Measurements from ENCODE around the gene CACNA1I.
A peak's percentile ranks its signal among the peaks of the same experiment; 100 is the strongest.

CACNA1I gene

GRCh38 chr22:39625569-39626537, 55.3 kb downstream of the CACNA1I start:
- no peak for DNase-seq (ENCODE audit: low spot score)

DNA sequence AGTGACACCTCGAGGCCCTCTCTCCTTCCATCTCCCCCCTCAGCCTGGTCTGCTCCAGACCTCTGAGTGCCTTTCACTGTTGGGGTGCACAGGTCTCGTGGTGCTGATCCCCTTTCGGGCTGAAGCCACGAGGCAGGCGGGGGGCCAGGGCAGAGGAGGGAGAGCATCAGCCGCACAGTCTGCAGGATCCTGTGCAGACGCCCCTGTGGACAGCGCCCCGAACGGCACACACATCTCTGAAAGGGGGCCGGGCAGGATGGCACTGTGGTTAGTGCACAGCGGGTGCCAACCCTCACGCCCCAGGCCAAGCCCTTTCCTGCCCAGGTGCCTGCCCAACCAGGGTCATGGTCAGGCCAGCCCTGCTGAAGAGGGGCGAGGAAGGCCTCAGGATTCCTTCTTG, 56.7 kb downstream of the CACNA1I start:
- no peak for DNase-seq (ENCODE audit: low spot score)

GRCh38 chr22:39627865-39628562, 57.5 kb downstream of the CACNA1I start:
- no peak for DNase-seq (ENCODE audit: low spot score)

DNA sequence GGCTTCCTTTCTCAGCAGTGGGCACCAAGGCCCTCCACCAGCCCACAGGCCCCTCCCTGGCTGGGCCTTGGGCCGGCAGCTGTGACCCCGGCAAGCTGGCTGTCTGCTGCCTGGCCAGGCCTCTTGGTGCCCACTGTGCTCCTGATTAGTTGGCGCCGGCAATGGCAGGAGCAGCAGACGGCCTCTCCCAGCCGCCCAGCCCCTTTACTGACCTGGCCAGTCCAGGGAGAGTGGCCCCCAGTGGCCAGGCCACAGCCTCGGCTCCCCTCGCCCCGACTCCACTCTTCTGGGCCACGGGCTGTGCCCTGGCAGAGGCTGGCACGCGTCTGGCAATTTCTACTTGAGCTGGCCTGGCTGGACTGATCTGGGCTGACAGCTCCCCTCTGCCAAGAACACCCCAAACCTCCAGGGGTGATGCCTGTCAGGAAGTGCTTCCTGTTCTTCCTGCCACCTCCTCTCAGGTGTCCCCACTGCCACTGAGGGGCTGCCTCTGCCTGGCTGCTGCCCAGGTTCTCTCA, 58.1 kb downstream of the CACNA1I start:
- DNase-seq (ENCODE audit: low spot score) = no peak

GRCh38 chr22:39629851-39630250, 59.3 kb downstream of the CACNA1I start:
- no peak for DNase-seq (ENCODE audit: low spot score)

GRCh38 chr22:39630721-39631120, 60.2 kb downstream of the CACNA1I start:
- no peak for DNase-seq (ENCODE audit: low spot score)

DNA sequence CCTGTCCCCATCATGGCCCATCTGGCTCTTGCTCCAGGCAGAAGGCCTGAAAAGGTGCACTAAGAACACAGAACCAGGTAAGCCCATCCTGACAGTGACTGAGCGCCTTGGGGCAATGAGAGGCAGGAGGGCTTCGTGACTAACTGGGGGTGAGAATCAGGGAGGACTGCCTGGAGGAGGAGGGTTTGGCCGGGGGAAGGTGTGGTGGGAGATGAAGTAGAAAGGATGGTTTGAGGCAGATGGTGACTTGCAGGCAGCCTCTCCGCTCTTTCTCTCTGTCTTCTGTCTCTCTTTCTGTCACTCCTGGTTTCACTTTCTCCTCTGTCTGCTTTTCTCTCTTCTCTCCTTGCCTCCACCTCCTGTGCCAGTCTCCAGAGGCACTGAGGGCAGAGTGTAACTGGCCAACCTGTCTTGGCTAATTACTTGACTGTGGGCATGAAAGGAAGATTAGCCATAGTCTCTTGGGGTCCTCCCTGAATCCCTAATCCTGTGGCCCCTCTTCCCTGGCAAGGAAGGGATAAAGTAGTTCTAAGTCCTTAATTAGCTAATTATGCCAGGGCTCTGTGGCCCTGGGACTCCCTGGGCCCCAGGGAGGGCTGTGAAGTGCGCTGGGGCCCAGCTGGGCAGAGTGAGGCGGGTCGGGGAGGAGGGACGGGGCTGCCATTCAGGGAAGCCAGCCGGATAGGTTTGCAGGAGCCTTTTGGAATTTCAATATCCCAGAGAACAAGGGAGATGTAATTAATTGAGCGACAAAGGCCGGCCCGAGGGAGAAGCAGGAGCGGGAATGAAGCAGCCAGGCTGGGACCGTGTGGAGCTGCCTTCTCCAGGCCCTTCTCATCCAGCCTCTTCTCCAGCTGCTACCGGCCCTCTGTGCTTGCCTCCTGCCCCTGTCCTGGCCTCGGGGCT, 61.1 kb downstream of the CACNA1I start:
- no peak for DNase-seq (ENCODE audit: low spot score)

GRCh38 chr22:39634530-39635405, 64.2 kb downstream of the CACNA1I start:
- peak; percentile 54 for DNase-seq (ENCODE audit: low spot score)

DNA sequence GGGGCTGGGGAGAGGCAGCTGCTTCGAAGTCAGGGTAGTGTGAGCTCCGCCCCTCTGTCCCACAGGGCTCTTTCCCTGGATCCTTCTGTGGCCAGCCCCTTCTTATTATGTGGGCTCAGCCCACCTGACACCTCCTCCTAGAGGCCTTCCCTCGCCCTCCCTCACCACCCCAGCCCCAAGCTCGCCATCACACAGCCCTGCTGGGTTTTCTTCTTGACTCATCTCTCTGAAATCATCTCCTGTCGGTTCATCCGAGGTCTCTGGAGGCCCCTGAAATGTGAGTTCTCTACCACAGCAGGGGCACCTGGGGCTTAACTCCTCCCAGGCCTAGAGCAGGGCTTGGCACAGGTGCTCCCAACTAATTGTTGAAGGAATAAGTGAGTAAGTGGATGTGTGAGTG, 65.2 kb downstream of the CACNA1I start:
- no peak for DNase-seq (ENCODE audit: low spot score)

DNA sequence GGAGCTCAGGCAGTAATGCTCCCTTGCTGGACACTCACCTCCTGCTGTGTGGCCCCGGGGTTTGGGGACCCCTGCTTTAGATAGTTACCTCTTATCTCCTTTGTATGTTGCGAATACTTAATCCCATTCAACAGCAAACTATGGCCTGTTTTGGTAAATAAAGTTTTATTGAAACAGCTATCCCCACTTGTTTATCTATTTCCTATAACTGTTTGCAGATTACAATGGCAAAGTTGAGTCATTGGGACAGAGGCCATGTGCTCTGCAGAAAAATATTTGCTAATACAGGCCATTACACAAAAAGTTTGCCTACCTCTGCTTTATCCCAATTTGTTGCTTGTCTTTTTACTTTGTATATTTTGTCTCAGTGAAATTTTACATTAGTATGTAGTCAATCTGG, 68.4 kb downstream of the CACNA1I start:
- DNase-seq (ENCODE audit: low spot score) = no peak

DNA sequence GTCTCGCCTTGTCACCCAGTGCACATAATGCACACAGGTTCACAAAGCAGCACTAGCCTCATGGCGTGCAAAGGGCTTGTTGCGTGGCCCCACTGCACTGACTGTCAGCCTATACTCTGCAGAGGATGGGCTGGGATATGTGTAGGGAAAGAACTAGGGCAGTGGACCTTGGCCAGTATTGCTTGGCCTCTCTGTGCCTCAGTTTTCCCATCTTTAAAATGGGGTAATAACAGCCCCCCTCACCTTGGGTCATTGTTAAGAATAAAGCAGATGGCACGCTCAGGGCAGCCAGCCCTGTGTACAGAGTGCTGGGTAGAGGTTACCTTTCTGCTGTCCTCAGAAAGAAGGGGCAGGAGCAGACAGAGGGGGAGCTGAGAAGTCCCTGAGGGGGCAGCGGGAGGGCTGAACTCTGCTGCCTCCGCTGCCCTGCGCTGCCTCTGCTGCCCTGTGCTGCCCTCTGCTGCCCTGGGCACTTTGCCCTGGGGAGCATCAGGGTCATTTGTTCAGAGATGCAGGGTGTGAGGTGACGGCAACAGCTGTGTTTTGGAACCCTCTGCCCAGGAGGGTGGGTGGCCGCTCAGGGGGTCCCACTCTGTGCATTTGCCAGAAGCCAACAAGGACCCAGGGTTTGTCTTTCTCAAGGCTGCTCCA, 71.2 kb downstream of the CACNA1I start:
- no peak for DNase-seq (ENCODE audit: low spot score)

DNA sequence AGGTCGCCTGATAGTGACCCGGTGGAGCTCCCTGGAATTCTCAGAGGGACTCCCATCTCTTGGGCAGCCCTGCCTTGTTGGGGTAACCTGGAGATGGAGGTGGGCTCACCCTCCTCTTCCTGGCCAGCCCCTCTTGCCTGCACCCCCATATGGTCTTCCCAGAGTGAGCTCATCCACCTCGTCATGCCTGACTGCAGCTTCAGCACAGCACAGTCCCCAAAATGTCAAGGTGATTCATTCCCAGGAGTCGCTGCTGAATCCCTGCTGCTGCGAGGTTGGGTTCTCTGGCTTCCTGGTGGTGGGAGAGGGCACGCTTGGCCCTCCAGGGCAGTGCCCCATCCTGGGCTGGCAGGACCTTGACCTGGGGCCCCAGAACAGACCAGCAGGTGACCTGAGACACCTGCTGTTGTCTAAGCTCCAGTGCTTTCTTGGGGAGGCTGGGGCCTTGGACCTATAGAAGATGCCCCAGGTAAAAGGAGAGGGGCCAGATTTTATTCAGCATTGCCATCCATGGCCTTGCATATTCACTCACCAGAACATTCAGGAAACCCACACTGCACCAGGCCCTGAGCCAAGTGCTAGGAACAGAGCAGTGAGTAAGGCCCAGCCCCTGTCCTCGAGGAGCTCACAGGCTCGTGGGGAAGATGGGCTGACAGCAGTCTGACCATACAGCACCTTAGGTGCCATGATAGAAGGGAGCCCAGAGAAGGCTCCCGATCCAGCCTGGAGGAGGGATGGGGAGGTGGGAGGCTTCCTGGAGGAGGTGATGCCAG, 72.9 kb downstream of the CACNA1I start:
- DNase-seq (ENCODE audit: low spot score) = no peak

DNA sequence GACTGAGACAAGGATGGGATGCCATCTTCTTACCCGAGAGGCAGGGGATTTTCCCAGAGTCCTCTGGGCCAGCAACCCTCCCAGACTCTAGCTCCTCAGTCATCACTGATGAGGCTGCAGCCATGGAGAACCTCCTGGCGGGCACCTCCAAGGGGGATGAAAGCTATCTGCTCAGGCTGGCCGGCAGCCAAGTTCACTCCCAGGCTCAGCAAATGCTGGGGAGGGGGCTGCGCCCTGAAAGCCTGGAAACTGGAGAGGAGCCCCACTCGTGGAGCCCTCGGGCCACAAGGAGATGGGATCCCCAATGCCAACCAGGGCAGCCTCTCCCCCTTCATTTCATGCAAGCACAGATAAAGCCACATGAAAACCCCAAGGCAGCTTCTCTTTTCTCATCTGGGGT, 75.0 kb downstream of the CACNA1I start:
- no peak for DNase-seq (ENCODE audit: low spot score)

DNA sequence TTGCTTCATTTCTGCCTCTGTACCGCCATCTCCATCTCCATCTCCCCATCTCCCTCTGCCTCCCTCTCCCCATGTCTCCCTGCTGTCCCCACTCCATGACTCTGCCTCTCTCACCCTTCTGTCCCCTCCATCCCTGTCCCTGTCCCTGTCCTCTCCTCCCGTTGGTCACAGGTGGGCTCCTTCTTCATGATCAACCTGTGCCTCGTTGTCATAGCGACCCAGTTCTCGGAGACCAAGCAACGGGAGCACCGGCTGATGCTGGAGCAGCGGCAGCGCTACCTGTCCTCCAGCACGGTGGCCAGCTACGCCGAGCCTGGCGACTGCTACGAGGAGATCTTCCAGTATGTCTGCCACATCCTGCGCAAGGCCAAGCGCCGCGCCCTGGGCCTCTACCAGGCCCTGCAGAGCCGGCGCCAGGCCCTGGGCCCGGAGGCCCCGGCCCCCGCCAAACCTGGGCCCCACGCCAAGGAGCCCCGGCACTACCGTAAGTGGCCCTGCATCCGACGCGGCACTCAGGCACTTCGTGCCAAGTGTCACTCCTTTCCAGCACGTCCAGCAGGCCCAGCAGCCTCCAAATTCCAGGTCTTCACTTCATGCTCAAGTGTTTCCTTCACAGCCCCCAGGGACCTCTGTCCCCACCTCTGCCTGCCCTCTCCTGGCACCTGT, 76.0 kb downstream of the CACNA1I start:
- no peak for DNase-seq (ENCODE audit: low spot score)

GRCh38 chr22:39647836-39648629, 77.5 kb downstream of the CACNA1I start:
- DNase-seq (ENCODE audit: low spot score) = no peak

DNA sequence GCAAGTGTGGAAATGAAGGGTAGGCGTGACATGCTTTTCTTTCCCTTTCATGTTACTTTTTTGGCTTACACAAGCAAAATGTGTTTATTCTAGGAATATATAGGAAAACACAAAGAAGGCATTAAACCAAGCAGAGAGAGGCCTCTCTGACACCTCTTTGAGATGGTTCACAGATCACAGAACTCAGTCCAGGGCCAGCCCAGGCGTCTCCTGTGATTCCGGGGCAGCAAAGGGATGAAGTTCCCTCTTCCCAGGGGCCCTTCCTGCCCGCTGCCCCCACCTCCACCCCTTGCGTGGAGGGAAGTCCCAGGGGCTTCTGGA, 78.0 kb downstream of the CACNA1I start:
- DNase-seq (ENCODE audit: low spot score) = no peak

DNA sequence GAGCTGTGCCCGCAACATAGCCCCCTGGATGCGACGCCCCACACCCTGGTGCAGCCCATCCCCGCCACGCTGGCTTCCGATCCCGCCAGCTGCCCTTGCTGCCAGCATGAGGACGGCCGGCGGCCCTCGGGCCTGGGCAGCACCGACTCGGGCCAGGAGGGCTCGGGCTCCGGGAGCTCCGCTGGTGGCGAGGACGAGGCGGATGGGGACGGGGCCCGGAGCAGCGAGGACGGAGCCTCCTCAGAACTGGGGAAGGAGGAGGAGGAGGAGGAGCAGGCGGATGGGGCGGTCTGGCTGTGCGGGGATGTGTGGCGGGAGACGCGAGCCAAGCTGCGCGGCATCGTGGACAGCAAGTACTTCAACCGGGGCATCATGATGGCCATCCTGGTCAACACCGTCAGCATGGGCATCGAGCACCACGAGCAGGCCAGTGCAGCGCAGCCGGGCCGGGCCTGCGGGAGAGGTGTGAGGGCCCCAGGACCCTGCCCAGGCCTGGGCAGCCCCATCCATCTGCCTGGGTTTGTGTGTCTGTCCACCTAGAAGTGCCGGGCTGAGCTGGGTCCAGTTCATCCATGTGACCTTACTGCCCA, 79.0 kb downstream of the CACNA1I start:
- DNase-seq (ENCODE audit: low spot score) = no peak
